Ishikawa (cell line): ENCODE measurements around the gene SPATA9.

ENCODE experiments used
- CEBPB ChIP-seq: IDR thresholded peaks from 2 replicates; pipeline ENCODE4 v1.6.1; 2012
- CREB1 ChIP-seq: IDR thresholded peaks from 2 replicates; pipeline ENCODE4 v1.6.1; 2012; ENCODE audit warnings: low read depth
- EGR1 ChIP-seq: IDR thresholded peaks from 2 replicates; pipeline ENCODE4 v1.6.1; 2012
- EP300 ChIP-seq: IDR thresholded peaks from 2 replicates; pipeline ENCODE4 v1.6.1; 2012; ENCODE audit warnings: borderline replicate concordance
- FOXM1 ChIP-seq: IDR thresholded peaks from 2 replicates; pipeline ENCODE4 v1.6.1; 2012; ENCODE audit warnings: low read depth, borderline replicate concordance
- MAX ChIP-seq: IDR thresholded peaks from 2 replicates; pipeline ENCODE4 v1.6.1; 2012
- NFIC ChIP-seq: IDR thresholded peaks from 2 replicates; pipeline ENCODE4 v1.6.1; 2012
- RAD21 ChIP-seq: IDR thresholded peaks from 2 replicates; pipeline ENCODE4 v1.6.1; 2012; ENCODE audit warnings: low read depth
- REST ChIP-seq: IDR thresholded peaks from 2 replicates; pipeline ENCODE4 v1.6.1; 2012; ENCODE audit warnings: low read depth, mild to moderate bottlenecking
- TAF1 ChIP-seq: IDR thresholded peaks from 2 replicates; pipeline ENCODE4 v1.6.1; 2012; ENCODE audit warnings: low read depth, mild to moderate bottlenecking
- TCF12 ChIP-seq: IDR thresholded peaks from 2 replicates; pipeline ENCODE4 v1.6.1; 2012; ENCODE audit warnings: low read depth
- TEAD4 ChIP-seq: IDR thresholded peaks from 2 replicates; pipeline ENCODE4 v1.6.1; 2012
- USF1 ChIP-seq: IDR thresholded peaks from 2 replicates; pipeline ENCODE4 v1.6.1; 2012
- YY1 ChIP-seq: IDR thresholded peaks from 2 replicates; pipeline ENCODE4 v1.6.1; 2012; ENCODE audit warnings: low read depth
- ZBTB7A ChIP-seq: IDR thresholded peaks from 2 replicates; pipeline ENCODE4 v1.6.1; 2012; ENCODE audit warnings: low read depth

SPATA9 gene

GRCh38 chr5:95689680-95690079, 6.9 kb upstream of the SPATA9 start:
- TF ChIP-seq NFIC, result no peak
- no peak for TF ChIP-seq RAD21
- no peak for TF ChIP-seq CEBPB
- no peak for TF ChIP-seq EP300
- TF ChIP-seq ZBTB7A, result no peak
- no peak for TF ChIP-seq USF1
- TF ChIP-seq MAX, result no peak
- no peak for TF ChIP-seq CREB1
- no peak for TF ChIP-seq YY1
- TF ChIP-seq TAF1, result no peak
- TF ChIP-seq TCF12, result no peak
- no peak for TF ChIP-seq TEAD4
- no peak for TF ChIP-seq FOXM1
- no peak for TF ChIP-seq REST
- TF ChIP-seq EGR1, result no peak

- TF ChIP-seq RAD21 (no peak), NFIC (no peak), YY1 (no peak), USF1 (no peak), CEBPB (no peak), MAX (no peak), CREB1 (no peak), TEAD4 (no peak)
Measured at GRCh38 chr5:95686651-95687050, 3.9 kb upstream of the SPATA9 start.

GRCh38 chr5:95684361-95684760, 1.6 kb upstream of the SPATA9 start:
- no peak for TF ChIP-seq USF1
- TF ChIP-seq TCF12, result no peak
- no peak for TF ChIP-seq TEAD4
- TF ChIP-seq CREB1, result no peak
- no peak for TF ChIP-seq EP300
- TF ChIP-seq NFIC, result no peak

GRCh38 chr5:95673081-95673480, 9.7 kb downstream of the SPATA9 start:
- no peak for TF ChIP-seq TEAD4
- no peak for TF ChIP-seq TCF12
- TF ChIP-seq ZBTB7A, result no peak
- no peak for TF ChIP-seq CREB1
- TF ChIP-seq RAD21, result no peak
- no peak for TF ChIP-seq USF1

- TF ChIP-seq USF1 (no peak), CEBPB (no peak), EGR1 (no peak), TEAD4 (no peak), NFIC (no peak), TAF1 (no peak)
Measured at GRCh38 chr5:95672641-95673040, 10.2 kb downstream of the SPATA9 start.

GRCh38 chr5:95671826-95672225, 11.0 kb downstream of the SPATA9 start:
- no peak for TF ChIP-seq MAX
- TF ChIP-seq EP300, result no peak
- no peak for TF ChIP-seq NFIC
- TF ChIP-seq FOXM1, result no peak

- TF ChIP-seq EP300 (no peak), FOXM1 (no peak), USF1 (no peak), NFIC (no peak), CREB1 (no peak), TCF12 (no peak), RAD21 (no peak), MAX (no peak), ZBTB7A (no peak)
Measured at GRCh38 chr5:95670568-95670967, 12.2 kb downstream of the SPATA9 start.
